Endodermal cell (in vitro differentiated cells): ENCODE results near the gene CRYAA. TPM values are rescaled to one million over a fixed set of nuclear protein-coding genes. Genes with fewer than 3 reads are reported as not detected.

ENCODE experiments used
- DNase-seq: peaks from one replicate; pipeline ENCODE4 v3.0.0-alpha.2; 2017
- H3K27ac ChIP-seq: 2 replicates; pipeline ENCODE4 v1.5.1; 2013; ENCODE audit warnings: mild to moderate bottlenecking, low read depth, low read length, moderate library complexity
- H3K27me3 ChIP-seq: 2 replicates; pipeline ENCODE4 v1.6.1; 2013; ENCODE audit warnings: mild to moderate bottlenecking, low read length, moderate library complexity; ENCODE audit not compliant: insufficient read depth, control insufficient read depth, poor library complexity, severe bottlenecking
- H3K36me3 ChIP-seq: 2 replicates; pipeline ENCODE4 v1.7.0; 2013; ENCODE audit warnings: mild to moderate bottlenecking, low read length, moderate library complexity; ENCODE audit not compliant: control insufficient read depth, insufficient read depth
- H3K4me1 ChIP-seq: one replicate; pipeline ENCODE4 v1.7.0; 2013; ENCODE audit warnings: low read length; ENCODE audit not compliant: control insufficient read depth, insufficient read depth
- H3K4me3 ChIP-seq: 2 replicates; pipeline ENCODE4 v1.5.1; 2013; ENCODE audit warnings: mild to moderate bottlenecking, low read length, moderate library complexity
- H3K9ac ChIP-seq: 2 replicates; pipeline ENCODE4 v1.6.1; 2013; ENCODE audit warnings: mild to moderate bottlenecking, low read length, moderate library complexity; ENCODE audit not compliant: poor library complexity, severe bottlenecking; ENCODE audit errors: extremely low read depth
- H3K9me3 ChIP-seq: 2 replicates; pipeline ENCODE4 v1.6.1; 2013; ENCODE audit warnings: mild to moderate bottlenecking, low read length, moderate library complexity; ENCODE audit not compliant: control insufficient read depth
- H3K27ac Mint-ChIP-seq: 2 replicates; pipeline ENCODE4 v1.8.0; 2020; ENCODE audit warnings: mixed read lengths
- H3K27me3 Mint-ChIP-seq: 2 replicates; pipeline ENCODE4 v1.8.0; 2021; ENCODE audit warnings: mild to moderate bottlenecking, mixed read lengths; ENCODE audit not compliant: insufficient read depth
- H3K36me3 Mint-ChIP-seq: 2 replicates; pipeline ENCODE4 v1.8.0; 2020; ENCODE audit warnings: low read depth, mixed read lengths
- H3K4me1 Mint-ChIP-seq: 2 replicates; pipeline ENCODE4 v1.8.0; 2020; ENCODE audit warnings: mixed read lengths
- H3K4me3 Mint-ChIP-seq: 2 replicates; pipeline ENCODE4 v1.8.0; 2020; ENCODE audit warnings: mild to moderate bottlenecking, moderate library complexity, mixed read lengths
- H3K9me3 Mint-ChIP-seq: 2 replicates; pipeline ENCODE4 v1.8.0; 2020; ENCODE audit warnings: mild to moderate bottlenecking, mixed read lengths
- WGBS, 2 experiments: methylation state at CpG; one replicate each; pipeline versions ENCODE4 v1.1.5 to v1.1.7; 2013; ENCODE audit warnings: missing lambda C conversion rate in 2 of 2, mixed read lengths in 1 of 2; ENCODE audit not compliant: insufficient coverage in 1 of 2, insufficient read length in 1 of 2; 5-methylcytosine and 5-hydroxymethylcytosine counted together
- total RNA-seq, 2 donors: library from RNA; stranded (reverse); fragmentation: NEBNext Ultra II Directional in 1 of 2; extraction: Animal tissue kit (Norgen Biotek cat#: 25700) in 1 of 2; gene quantifications; 2 replicates in 1 of 2; 3 replicates in 1 of 2; pipeline ENCODE4 v1.2.1, GENCODE V29; 2021
- TF ChIP-seq, protein P1 (sequence below): fragments of 200-600 bp; sonication (generic); conservative IDR thresholded peaks from 2 replicates; pipeline ENCODE4 v1.5.0; 2021; ENCODE audit warnings: antibody characterized with exemption, mild to moderate bottlenecking

The CRYAA gene
- total RNA-seq, 2 donors from 2014 or later: not detected

DNA sequence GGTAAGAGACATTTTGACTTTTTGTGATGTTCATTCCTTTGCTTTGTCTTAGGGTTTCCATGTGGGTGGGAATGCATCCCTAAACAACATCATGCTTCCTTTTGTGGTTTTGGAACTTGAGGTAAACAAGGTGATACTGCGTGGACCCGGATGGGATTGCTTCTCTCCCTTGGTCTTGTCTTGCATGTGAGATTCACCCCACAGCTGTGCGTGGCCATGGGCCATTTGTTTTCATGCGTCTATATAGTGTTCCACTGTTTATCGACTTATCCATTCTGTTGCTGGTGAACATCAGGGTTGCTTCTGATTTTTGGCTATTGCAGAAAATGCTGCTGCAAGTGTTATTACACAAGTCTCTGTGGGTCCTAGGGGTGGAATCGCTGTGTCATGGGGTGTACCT lies 21.1 kb downstream of the CRYAA start:
- no peaks in the 10 kb centered on the region for H3K4me1 Mint-ChIP-seq
- H3K4me3 Mint-ChIP-seq: no peak overlapping the region
- no peaks in the 10 kb centered on the region for H3K9me3 Mint-ChIP-seq
- no peaks in the 10 kb centered on the region for H3K9me3 ChIP-seq
- no peaks in the 10 kb centered on the region for H3K36me3 ChIP-seq
- WGBS, 2 experiments: 86 to 92% methylated on average over 6 of the region's 6 CpGs
- H3K27me3 ChIP-seq: no peaks in the 10 kb centered on the region
- no peak overlapping the region for H3K9ac ChIP-seq
- peaks cover 9% of the 10 kb centered on the region for H3K27me3 Mint-ChIP-seq
- no peak overlapping the region for H3K4me3 ChIP-seq
- no peaks in the 10 kb centered on the region for H3K4me1 ChIP-seq
- H3K36me3 Mint-ChIP-seq: no peaks in the 10 kb centered on the region
- TF ChIP-seq, protein P1, sequence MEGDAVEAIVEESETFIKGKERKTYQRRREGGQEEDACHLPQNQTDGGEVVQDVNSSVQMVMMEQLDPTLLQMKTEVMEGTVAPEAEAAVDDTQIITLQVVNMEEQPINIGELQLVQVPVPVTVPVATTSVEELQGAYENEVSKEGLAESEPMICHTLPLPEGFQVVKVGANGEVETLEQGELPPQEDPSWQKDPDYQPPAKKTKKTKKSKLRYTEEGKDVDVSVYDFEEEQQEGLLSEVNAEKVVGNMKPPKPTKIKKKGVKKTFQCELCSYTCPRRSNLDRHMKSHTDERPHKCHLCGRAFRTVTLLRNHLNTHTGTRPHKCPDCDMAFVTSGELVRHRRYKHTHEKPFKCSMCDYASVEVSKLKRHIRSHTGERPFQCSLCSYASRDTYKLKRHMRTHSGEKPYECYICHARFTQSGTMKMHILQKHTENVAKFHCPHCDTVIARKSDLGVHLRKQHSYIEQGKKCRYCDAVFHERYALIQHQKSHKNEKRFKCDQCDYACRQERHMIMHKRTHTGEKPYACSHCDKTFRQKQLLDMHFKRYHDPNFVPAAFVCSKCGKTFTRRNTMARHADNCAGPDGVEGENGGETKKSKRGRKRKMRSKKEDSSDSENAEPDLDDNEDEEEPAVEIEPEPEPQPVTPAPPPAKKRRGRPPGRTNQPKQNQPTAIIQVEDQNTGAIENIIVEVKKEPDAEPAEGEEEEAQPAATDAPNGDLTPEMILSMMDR: no peak
- H3K27ac Mint-ChIP-seq: no peak overlapping the region
- DNase-seq: peak; percentile 30
- no peak overlapping the region for H3K27ac ChIP-seq

DNA sequence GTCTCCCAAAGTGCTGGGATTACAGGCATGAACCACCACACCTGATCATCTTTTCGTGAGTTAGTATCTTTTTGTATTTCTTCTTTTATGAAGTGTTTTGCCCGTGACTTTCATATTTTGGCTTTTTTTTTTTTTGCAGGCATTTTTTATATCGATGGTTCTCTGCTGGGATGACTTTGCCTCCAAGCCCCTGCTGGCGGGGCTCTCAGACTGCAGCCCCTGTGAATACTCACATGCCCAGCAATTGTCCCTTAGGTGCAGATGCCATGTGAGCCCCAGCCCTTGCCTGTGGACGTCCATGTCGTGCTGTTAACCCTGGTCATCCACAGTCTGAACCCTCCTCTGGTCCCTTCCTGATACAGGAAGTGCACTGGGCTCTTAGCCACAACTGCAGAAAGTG lies 21.7 kb downstream of the CRYAA start:
- H3K4me3 ChIP-seq: no peak overlapping the region
- 88 to 91% methylated on average over 3 to 6 of the region's 6 CpGs for WGBS, 2 experiments
- no peaks in the 10 kb centered on the region for H3K36me3 ChIP-seq
- H3K27me3 ChIP-seq: no peaks in the 10 kb centered on the region
- H3K27ac ChIP-seq: no peak overlapping the region
- no peaks in the 10 kb centered on the region for H3K9me3 ChIP-seq
- TF ChIP-seq, protein P1: peak; percentile 55
- H3K9me3 Mint-ChIP-seq: no peaks in the 10 kb centered on the region
- peaks cover 9% of the 10 kb centered on the region for H3K27me3 Mint-ChIP-seq
- no peaks in the 10 kb centered on the region for H3K36me3 Mint-ChIP-seq
- no peaks in the 10 kb centered on the region for H3K4me1 ChIP-seq
- DNase-seq: peak; percentile 42
- H3K27ac Mint-ChIP-seq: no peak overlapping the region
- H3K4me3 Mint-ChIP-seq: no peak overlapping the region
- no peak overlapping the region for H3K9ac ChIP-seq
- H3K4me1 Mint-ChIP-seq: peaks cover 2% of the 10 kb centered on the region

DNA sequence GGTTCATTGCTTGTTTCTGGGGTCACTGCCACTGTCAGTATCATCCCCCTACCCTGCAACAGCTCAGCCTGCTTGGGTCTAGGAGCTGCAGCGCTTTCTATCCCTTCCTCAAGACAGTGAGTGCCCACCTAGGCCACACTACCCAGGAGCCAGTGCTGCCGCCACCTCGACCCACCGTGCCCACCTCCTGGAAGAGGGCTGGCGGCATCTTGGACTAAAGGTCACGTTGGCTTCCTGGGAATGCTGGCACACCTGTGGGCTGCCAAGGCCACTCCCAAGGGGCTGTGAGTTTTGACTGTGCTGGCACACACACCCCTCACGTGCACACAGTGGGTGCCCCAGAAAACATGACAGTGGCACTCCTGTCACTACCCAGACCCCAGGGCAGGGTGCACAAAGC lies 22.1 kb downstream of the CRYAA start:
- Histone ChIP-seq H3K4me3 (no peak overlapping the region), H3K9me3 (no peaks in the 10 kb centered on the region), H3K27ac (no peak overlapping the region), H3K9ac (no peak overlapping the region), H3K4me1 (no peaks in the 10 kb centered on the region), H3K36me3 (no peaks in the 10 kb centered on the region), H3K27me3 (no peaks in the 10 kb centered on the region)
- H3K4me3 Mint-ChIP-seq: no peak overlapping the region
- H3K4me1 Mint-ChIP-seq: peaks cover 2% of the 10 kb centered on the region
- no peaks in the 10 kb centered on the region for H3K9me3 Mint-ChIP-seq
- TF ChIP-seq, protein P1: no peak
- H3K27me3 Mint-ChIP-seq: peaks cover 9% of the 10 kb centered on the region
- 86 to 95% methylated on average over 5 to 7 of the region's 7 CpGs for WGBS, 2 experiments
- H3K27ac Mint-ChIP-seq: no peak overlapping the region
- peak; percentile 33 for DNase-seq
- no peaks in the 10 kb centered on the region for H3K36me3 Mint-ChIP-seq
